ENCODE measurements around the gene DOK5.

DNA sequence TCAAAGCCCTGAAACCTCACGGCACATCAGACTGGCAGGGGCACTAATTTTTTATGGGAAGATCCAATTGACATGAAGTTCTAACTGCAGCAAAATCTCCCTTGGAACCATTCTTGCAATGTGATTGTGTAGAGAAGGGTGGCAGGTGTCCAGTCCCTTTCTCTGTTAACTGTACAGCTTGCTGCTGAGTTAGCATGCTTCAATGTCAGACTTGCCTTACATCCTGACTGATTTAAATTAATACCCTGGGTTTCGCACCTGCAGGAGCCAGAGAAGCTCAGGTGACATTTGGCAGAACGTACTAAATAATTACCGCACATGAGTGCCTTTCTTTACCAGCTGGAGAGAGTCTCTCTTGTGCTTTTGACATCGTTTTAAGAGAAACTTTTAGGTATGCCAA lies 123.0 kb downstream of the DOK5 start:
- TF ChIP-seq, protein P1, sequence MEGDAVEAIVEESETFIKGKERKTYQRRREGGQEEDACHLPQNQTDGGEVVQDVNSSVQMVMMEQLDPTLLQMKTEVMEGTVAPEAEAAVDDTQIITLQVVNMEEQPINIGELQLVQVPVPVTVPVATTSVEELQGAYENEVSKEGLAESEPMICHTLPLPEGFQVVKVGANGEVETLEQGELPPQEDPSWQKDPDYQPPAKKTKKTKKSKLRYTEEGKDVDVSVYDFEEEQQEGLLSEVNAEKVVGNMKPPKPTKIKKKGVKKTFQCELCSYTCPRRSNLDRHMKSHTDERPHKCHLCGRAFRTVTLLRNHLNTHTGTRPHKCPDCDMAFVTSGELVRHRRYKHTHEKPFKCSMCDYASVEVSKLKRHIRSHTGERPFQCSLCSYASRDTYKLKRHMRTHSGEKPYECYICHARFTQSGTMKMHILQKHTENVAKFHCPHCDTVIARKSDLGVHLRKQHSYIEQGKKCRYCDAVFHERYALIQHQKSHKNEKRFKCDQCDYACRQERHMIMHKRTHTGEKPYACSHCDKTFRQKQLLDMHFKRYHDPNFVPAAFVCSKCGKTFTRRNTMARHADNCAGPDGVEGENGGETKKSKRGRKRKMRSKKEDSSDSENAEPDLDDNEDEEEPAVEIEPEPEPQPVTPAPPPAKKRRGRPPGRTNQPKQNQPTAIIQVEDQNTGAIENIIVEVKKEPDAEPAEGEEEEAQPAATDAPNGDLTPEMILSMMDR (conservative IDR thresholded peaks at IDR 0.05; ENCODE audit: low read depth, low read length) = no peak
- no peak for TF ChIP-seq EZH2 (IDR thresholded peaks at IDR 0.05; ENCODE audit: borderline replicate concordance, low read depth, low read length, poor library complexity, severe bottlenecking)

Data from A673 (cell line).